Stimulated activated CD8-positive, alpha-beta memory T cell treated with anti-CD3 and anti-CD28 coated beads, Interleukin-2, amount 100 ng/mL, for 48 hours (primary cell): ENCODE results near the gene ATP13A3.

Experiments
- DNase-seq, 2 donors: peaks; one replicate each; pipeline ENCODE4 v3.0.0-alpha.2; 2020; ENCODE audit warnings: low read depth in 2 of 2

ATP13A3 gene

DNA sequence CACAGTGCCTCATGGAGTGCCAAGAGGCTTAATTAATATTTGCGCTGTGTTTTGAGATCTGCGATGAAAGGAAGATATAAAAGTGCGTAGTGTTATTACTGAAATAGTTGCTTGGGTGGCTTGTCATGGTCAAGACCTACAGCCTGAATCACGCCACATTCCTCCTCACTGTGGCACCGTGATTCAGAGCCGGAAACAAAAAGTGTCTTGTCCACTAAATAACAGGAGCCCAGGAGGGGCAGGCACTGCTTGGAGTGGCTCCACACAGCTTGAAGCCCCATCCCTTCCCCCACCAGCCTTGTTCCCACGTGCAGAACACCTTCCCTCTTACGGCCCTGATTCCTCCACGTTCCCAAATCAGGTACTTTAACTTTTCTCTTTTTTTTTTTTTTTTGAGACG, 116.0 kb downstream of the ATP13A3 start:
- no peak for DNase-seq

DNA sequence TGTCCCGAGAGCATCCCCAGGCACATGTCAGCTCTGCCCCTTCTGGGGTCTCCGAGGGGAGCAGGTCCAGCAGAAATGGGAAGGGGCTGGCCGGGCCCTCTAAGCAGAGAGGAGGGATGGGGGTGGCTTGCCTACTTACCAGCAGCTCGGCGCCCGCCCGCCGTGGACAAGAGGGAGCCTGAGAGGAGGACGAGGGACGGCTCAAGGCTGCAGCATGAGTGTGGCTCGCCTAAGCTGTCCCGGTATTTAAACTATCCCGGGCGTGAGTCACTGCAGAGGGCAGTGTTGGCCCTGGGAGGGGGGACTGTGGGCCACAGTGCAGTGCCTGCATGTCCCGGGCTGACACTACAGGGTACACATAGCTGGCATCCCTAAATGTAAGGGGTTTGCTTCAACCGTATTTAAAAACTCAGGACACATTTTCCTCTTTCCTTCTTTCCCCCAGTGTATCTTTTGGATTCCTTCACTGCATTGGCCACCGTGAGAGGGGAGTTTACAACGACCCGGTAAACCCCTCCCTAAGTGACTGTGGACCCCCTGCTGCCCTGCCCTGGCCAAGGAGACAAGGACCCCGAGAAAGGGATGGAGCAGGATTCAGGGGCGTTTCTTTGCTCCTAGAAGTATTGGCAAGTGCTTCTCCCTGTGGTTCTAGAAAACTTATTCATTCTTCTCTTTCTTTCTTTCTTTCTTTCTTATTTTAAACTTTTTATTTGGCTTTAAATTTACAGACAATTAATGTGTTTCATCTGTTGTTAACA, 117.1 kb downstream of the ATP13A3 start, which contains the start of gene LRRC15:
Gene LRRC15, minus strand, starts transcription at position 222 of the 758 bp plus-strand sequence. CDS start 8,700 bp downstream, outside the sequence.
- no peak for DNase-seq

GRCh38 chr3:194368918-194369317, 117.9 kb downstream of the ATP13A3 start:
- no peak for DNase-seq

- no peak for DNase-seq
Observed at GRCh38 chr3:194367992-194368841, 118.6 kb downstream of the ATP13A3 start.

DNA sequence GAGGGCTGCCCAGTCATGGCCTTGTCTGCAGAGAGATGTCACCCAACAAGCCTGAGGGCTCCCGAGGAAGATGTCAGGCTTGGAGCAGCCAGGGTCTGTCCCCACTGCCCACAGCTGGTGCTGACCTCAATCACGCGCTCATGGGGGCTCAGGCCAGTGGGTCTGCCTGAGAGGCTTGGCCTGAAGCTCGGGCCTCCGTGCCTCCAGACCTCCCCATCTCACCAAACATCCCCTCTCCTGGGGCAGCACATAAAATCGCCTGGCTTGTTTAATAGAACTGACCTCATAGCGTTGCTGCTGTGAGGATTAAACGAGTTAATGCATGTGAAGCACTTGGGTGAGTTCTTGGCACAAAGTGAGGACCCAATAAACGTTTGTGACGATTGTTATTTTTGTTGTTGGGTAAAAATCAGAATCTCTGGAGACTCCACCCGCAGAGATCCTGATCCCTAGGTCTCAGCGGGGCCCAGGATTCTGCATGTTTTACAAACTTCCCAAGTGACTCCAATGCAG, 120.8 kb downstream of the ATP13A3 start:
- DNase-seq, result no peak

DNA sequence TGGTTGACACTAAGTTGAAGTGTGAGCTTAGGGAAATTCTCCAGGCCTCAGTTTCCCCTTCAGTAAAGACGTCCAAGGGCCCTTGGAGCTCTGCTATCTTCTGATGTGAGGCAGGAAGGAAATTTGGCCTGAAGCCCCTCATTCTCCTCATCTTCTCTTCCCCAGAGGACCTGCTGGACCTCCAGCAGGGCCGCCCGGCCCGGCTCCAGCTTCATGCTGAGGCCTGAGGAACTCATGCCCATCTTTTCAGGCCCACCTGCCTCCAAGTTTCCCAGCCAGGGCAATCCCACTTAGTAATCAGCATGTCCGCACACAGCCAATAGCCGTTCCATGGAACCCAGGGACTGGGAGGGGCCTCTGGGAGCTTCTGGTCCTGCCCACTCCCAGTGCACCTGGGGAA, 121.3 kb downstream of the ATP13A3 start:
- DNase-seq, result no peak

DNA sequence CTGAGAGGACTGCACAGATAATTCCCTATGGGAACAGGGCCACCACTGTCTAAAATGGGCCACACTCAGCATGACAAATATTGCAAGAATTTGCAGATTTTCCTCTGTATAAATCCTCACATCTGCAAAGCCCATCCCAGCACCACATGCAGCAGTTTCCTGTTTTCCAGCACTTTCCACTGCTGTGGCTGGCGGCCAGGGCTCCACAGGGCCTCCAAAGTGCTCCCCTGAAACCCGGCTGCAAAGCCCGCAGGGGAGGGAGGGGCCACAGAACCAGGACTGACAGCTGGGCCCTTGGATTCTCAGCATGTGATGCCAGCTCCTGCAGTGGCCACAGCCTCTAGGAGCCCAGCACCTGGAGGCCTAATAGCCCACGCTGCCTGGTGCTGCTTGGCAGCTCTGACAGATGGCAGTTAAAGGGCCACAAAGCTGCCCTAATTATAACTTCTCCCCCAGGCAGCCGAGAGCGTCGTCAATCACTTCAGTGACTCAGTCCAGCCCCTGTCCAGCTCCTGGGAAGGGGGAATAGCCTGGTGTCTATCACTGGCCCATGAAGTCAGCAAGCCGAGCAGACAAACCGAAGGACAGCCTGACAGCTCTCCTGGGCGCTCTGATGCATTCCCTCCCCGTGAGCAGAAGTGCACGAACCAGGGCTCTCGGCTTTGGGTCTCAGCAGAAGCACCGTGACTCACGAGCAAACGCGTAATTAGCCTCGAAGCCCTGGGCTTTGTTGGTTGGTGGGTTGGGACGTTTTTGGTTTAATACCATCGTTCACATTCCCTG, 122.0 kb downstream of the ATP13A3 start:
- no peak for DNase-seq

DNA sequence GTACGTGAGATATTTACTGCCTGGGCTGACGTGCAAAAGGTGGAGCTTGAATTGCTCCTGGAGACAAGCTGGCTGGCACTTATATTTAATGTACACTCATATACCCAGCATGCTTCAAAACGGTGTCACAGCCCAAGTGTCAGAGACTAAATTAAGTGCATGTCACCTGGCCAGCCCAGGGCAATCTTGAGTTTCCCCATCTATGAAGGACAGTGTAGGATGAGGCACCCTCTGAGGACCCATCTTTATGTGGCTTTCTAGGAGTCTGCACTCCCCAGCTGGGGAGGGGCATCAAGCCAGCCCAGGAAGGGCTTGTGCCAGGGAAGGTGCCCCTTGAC, 122.5 kb downstream of the ATP13A3 start:
- no peak for DNase-seq

DNA sequence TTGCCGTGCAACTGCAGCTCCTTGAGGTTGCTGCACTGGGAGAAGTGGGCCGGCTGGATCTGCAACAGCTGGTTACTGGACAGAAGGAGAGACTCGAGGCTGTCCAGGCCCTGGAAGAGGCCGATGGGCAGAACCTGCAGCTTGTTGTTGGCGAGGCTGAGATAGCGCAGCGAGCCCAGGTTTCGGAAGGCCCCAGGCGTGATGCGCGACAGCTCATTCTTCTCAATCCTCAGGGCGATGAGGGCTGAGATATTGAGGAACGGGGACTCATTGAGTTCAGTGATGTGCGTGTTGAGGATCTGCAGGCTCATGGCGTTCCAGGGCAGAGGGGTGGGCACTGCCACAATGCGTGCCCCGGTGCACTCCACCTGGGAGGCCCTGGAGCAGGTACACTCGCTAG, 126.2 kb downstream of the ATP13A3 start:
- no peak for DNase-seq

- DNase-seq, result no peak
Observed at GRCh38 chr3:194357681-194358080, 129.1 kb downstream of the ATP13A3 start.

- no peak for DNase-seq
Observed at GRCh38 chr3:194355379-194355778, 131.4 kb downstream of the ATP13A3 start.

GRCh38 chr3:194354315-194354714, 132.5 kb downstream of the ATP13A3 start:
- no peak for DNase-seq
